Spleen (tissue), 11 donors: ENCODE data around the gene PCID2. TPM values are rescaled to one million over a fixed set of nuclear protein-coding genes. Genes with fewer than 3 reads are reported as not detected.

Experiments
- DNase-seq: peaks from one replicate; pipeline ENCODE4 v3.0.0-alpha.2; 2020
- H3K27ac ChIP-seq, 8 donors: fragments of 200-600 bp; sonication (generic) in 7 of 8; 1 replicate in 4 of 8; 2 replicates in 4 of 8; pipeline versions ENCODE4 v1.5.0 to v1.8.0; 2016 to 2021; ENCODE audit warnings: inconsistent platforms in 4 of 8, mild to moderate bottlenecking in 4 of 8, moderate library complexity in 1 of 8
- H3K27me3 ChIP-seq, 7 donors: fragments of 200-600 bp; sonication (generic) in 6 of 7; replicated peaks in 1 of 7; 1 replicate in 4 of 7; 2 replicates in 3 of 7; pipeline versions ENCODE4 v1.5.0 to v1.8.0; 2016 to 2021; ENCODE audit warnings: inconsistent platforms in 3 of 7, mild to moderate bottlenecking in 1 of 7
- H3K36me3 ChIP-seq, 6 donors: fragments of 200-600 bp; sonication (generic) in 5 of 6; 1 replicate in 4 of 6; 2 replicates in 2 of 6; pipeline versions ENCODE4 v1.5.0 to v1.8.0; 2016 to 2021; ENCODE audit warnings: inconsistent platforms in 2 of 6
- H3K4me1 ChIP-seq, 6 donors: fragments of 200-600 bp; sonication (generic) in 5 of 6; 1 replicate in 3 of 6; 2 replicates in 3 of 6; pipeline versions ENCODE4 v1.5.0 to v1.8.0; 2016 to 2021; ENCODE audit warnings: inconsistent platforms in 3 of 6
- H3K4me3 ChIP-seq, 8 donors: fragments of 200-600 bp; sonication (generic) in 7 of 8; 1 replicate in 4 of 8; 2 replicates in 4 of 8; pipeline versions ENCODE4 v1.5.0 to v1.8.0; 2016 to 2021; ENCODE audit warnings: inconsistent platforms in 4 of 8, mild to moderate bottlenecking in 4 of 8, moderate library complexity in 2 of 8
- H3K9me3 ChIP-seq, 8 donors: fragments of 200-600 bp; sonication (generic) in 7 of 8; 1 replicate in 4 of 8; 2 replicates in 4 of 8; pipeline versions ENCODE4 v1.5.0 to v1.8.0; 2016 to 2021; ENCODE audit warnings: inconsistent platforms in 4 of 8
- POLR2A ChIP-seq, 3 donors: fragments of 450-650 bp; IDR thresholded peaks; one replicate each; pipeline ENCODE4 v1.5.1; 2017; ENCODE audit warnings: antibody characterized with exemption in 3 of 3, mild to moderate bottlenecking in 1 of 3
- POLR2AphosphoS5 ChIP-seq, 3 donors: sonication (generic); formaldehyde crosslinking; IDR thresholded peaks; one replicate each; pipeline ENCODE4 v1.5.1; 2017; ENCODE audit warnings: antibody characterized with exemption in 3 of 3
- WGBS, 5 donors: extraction: QIAGEN DNeasy Blood & Tissue Kit in 3 of 5; methylation state at CpG; one replicate each; pipeline versions ENCODE4 v1.1.5 to v1.1.7; 2013 to 2018; 5-methylcytosine and 5-hydroxymethylcytosine counted together
- intact Hi-C: fragments of 100-400 bp; cut with DNase I; formaldehyde crosslinking; loops from one replicate; pipeline ENCODE4 v1.15.0; 2023; ENCODE audit warnings: low total_unique reads
- polyA plus RNA-seq, 3 donors: library from polyadenylated mRNA; stranded (reverse); fragments of 200-250 nt; gene quantifications; one replicate each; pipeline ENCODE4 v1.2.1, GENCODE V29; 2013
- total RNA-seq, 7 donors: library from RNA; depleted of rRNA in 3 of 7; stranded (reverse); fragments of >200 nt in 3 of 7; fragmentation: NEBNext Ultra II Directional in 4 of 7; extraction: Animal tissue kit (Norgen Biotek cat#: 25700) in 4 of 7; gene quantifications; one replicate each; pipeline versions ENCODE4 v1.1.0 to v1.2.1, GENCODE V29; 2016 to 2021
- TF ChIP-seq, protein P1 (sequence below), 11 experiments: fragments of 200-600 bp in 7 of 11; fragments of 450-650 bp in 4 of 11; sonication (generic) in 4 of 11; IDR thresholded peaks in 8 of 11; conservative IDR thresholded peaks in 3 of 11; 1 replicate in 7 of 11; 2 replicates in 4 of 11; pipeline versions ENCODE4 v1.4.0 to v1.8.0; 2016 to 2021; ENCODE audit warnings: antibody characterized with exemption in 11 of 11, inconsistent platforms in 4 of 11, mild to moderate bottlenecking in 1 of 11
- donor health status: healthy with polysubstance abuse.
- donor health status: DM: no; HTN: no; CAD: no; lungs with moderate emphysema.
- donor health status: DM: no; HTN: no; CAD: no.
- donor health status: Bipolar disorder and iron deficiency.
- donor health status: healthy.
- donor health status: DM: no; HTN: no; CAD: no.
- donor health status: DM: yes; HTN: yes; CAD: no.

PCID2 gene
- total and polyA plus RNA-seq, 10 donors: 34.3 to 71.0 (median 45.1) TPM

DNA sequence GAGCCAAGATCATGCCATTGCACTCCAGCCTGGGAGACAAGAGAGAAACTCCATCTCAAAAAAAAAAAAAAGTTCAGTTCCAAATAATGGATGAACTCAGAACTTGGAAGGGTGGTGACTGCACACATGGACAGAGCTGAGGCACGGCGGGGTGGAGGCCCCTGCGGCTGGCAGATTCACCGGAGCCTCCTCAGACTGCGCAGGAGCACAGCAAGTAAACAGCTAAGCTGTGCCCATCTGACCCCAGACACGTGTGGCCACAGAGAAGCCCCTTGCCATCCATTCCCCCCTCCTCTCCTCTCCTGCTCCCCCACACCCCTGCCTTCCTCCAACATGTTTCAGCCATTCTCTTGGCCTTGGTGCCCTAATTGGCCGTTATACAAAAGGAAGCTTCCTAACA, 65.6 kb downstream of the PCID2 start:
- intact Hi-C loops: no loop called here
- Histone ChIP-seq H3K9me3 (no peaks in the 10 kb centered on the region), H3K27ac (no peak overlapping the region), H3K27me3 (peaks cover 0 to 10% (median 0%) of the 10 kb centered on the region in 7 donors), H3K4me3 (no peak overlapping the region), H3K36me3 (no peaks in the 10 kb centered on the region), H3K4me1 (no peaks in the 10 kb centered on the region)
- TF ChIP-seq POLR2AphosphoS5 (IDR thresholded peaks at IDR 0.05) (no peak), POLR2A (IDR thresholded peaks at IDR 0.05) (no peak)
- TF ChIP-seq, protein P1, sequence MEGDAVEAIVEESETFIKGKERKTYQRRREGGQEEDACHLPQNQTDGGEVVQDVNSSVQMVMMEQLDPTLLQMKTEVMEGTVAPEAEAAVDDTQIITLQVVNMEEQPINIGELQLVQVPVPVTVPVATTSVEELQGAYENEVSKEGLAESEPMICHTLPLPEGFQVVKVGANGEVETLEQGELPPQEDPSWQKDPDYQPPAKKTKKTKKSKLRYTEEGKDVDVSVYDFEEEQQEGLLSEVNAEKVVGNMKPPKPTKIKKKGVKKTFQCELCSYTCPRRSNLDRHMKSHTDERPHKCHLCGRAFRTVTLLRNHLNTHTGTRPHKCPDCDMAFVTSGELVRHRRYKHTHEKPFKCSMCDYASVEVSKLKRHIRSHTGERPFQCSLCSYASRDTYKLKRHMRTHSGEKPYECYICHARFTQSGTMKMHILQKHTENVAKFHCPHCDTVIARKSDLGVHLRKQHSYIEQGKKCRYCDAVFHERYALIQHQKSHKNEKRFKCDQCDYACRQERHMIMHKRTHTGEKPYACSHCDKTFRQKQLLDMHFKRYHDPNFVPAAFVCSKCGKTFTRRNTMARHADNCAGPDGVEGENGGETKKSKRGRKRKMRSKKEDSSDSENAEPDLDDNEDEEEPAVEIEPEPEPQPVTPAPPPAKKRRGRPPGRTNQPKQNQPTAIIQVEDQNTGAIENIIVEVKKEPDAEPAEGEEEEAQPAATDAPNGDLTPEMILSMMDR (IDR thresholded peaks at IDR 0.05 in 8 of 11, conservative IDR thresholded peaks at IDR 0.05 in 3 of 11): no peak
- WGBS, 5 donors: 81 to 91% (median 86%) methylated on average over 7 of the region's 7 CpGs
- no peak for DNase-seq

DNA sequence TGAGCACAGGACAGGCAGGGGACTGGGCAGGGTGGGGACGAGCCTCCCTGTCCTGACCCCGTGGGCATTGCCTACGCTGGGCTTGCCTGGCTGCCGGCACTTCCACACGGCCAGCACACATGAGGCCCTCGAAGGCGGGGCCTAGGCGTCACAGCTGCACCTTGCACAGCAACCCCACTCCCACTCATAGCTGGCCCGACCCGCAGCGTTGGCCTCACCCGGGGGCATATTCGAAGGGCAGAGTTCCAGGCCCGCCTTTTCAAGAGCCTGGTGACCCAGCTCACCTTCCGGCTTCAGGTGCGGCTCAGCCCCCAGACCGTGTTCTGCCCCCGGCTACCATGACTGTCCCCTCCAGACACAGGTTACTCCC, 66.9 kb downstream of the PCID2 start:
- peak; percentile 54 for DNase-seq
- intact Hi-C loops: no loop called here
- TF ChIP-seq POLR2A (IDR thresholded peaks at IDR 0.05): no peak
- TF ChIP-seq POLR2AphosphoS5 (IDR thresholded peaks at IDR 0.05): no peak
- H3K4me1 ChIP-seq: no peaks in the 10 kb centered on the region
- no peaks in the 10 kb centered on the region for H3K9me3 ChIP-seq
- no peak overlapping the region for H3K4me3 ChIP-seq
- WGBS, 5 donors: 85 to 95% (median 90%) methylated on average over 11 to 18 of the region's 18 CpGs
- H3K27me3 ChIP-seq: peaks cover 0 to 4% (median 0%) of the 10 kb centered on the region in 7 donors
- no peaks in the 10 kb centered on the region for H3K36me3 ChIP-seq
- H3K27ac ChIP-seq: no peak overlapping the region

DNA sequence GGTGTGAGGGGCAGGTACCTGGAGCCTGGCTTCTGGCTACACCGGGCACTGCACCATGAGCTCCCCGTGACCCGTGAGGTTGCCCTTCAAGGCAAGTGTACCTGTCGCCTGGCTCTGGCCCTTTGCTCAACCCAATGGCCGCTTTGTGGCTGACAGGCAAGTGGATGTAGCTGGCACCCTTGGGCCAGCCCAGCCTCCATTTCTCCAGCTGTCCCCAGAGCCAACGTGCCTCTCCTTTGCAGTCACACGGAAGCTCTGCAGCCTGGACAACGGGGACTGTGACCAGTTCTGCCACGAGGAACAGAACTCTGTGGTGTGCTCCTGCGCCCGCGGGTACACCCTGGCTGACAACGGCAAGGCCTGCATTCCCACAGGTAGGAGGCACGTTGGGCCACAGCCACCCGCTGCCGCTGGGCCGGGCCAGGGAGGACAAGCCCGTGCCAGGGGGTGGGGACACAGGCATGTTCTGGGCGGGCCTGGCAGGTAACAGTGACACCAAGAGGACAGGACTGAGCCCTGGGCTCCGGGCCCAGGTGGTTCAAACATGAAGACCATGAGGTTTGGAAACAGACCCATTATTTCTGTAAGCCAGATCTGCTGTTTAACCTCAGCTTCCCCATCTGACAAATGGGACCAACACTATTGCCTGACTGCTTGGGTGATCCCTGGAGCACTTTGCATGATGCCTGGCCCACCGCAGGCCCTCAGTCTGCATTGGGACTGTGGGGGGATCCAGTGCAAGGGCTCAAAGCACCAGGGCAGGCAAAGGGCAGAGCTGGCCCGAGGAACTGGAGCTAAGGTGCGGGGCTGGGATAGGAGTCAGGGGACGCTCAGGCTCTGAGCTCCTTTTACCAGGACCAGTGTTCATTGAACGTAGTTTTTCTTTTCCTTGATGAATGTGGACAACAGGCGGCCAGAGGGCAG, 67.5 kb downstream of the PCID2 start:
- whole genome bisulfite sequencing, 5 donors: 92 to 95% (median 93%) methylated on average over 19 to 26 of the region's 26 CpGs
- peak; percentile 69 for DNase-seq

DNA sequence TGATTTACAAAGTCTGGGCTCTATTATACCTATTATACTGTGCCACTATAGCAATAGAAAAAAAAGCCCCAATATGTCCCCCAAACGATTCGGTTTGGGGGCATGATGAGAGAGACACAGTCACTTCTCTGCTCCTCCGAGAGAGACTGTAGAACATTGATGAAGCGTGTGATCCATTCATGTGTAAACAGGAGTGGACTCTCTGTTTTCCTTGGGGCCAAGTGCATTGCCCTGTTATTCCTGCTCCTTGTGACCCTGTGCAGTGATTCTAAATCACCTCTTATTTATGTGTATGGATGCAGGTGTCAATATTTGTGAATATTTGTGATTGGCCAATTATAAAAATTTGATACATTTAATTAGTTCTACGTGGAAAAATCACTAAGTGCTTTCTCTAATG, 68.9 kb downstream of the PCID2 start:
- TF ChIP-seq POLR2AphosphoS5 (IDR thresholded peaks at IDR 0.05) (no peak), POLR2A (IDR thresholded peaks at IDR 0.05) (no peak)
- TF ChIP-seq, protein P1 (IDR thresholded peaks at IDR 0.05 in 8 of 11, conservative IDR thresholded peaks at IDR 0.05 in 3 of 11): no peak
- 71 to 91% (median 86%) methylated on average over 5 of the region's 5 CpGs for WGBS, 5 donors
- intact Hi-C loops: no loop called here

More for the DNA sequence above, 67.5 kb downstream of the PCID2 start:
- TF ChIP-seq POLR2AphosphoS5 (IDR thresholded peaks at IDR 0.05) (no peak), POLR2A (IDR thresholded peaks at IDR 0.05) (no peak)
- TF ChIP-seq, protein P1 (IDR thresholded peaks at IDR 0.05 in 8 of 11, conservative IDR thresholded peaks at IDR 0.05 in 3 of 11): no peak
- intact Hi-C loops: no loop called here
- Histone ChIP-seq H3K36me3 (no peaks in the 10 kb centered on the region), H3K27me3 (peaks cover 0 to under 1% (median 0%) of the 10 kb centered on the region in 7 donors), H3K9me3 (no peaks in the 10 kb centered on the region), H3K4me3 (no peak overlapping the region), H3K4me1 (no peaks in the 10 kb centered on the region), H3K27ac (no peak overlapping the region)

More for the DNA sequence above, 68.9 kb downstream of the PCID2 start:
- Histone ChIP-seq H3K27ac (peak overlapping the region in 4 of 8 donors; percentile 10 to 46 (median 40)), H3K4me3 (no peak overlapping the region), H3K4me1 (no peaks in the 10 kb centered on the region), H3K27me3 (no peaks in the 10 kb centered on the region), H3K36me3 (no peaks in the 10 kb centered on the region), H3K9me3 (no peaks in the 10 kb centered on the region)
- no peak for DNase-seq
